NCI-H2029 treated with DMSO at 0.1 percent for 48 hours (cell line): ENCODE data around the gene BBS1.
A peak's percentile ranks its signal among the peaks of the same experiment; 100 is the strongest.

ENCODE experiments used
- DNase-seq: peaks from one replicate; lab custom pipeline; 2025; lab: John Stamatoyannopoulos, UW

Gene BBS1

GRCh38 chr11:66549696-66550095, 39.3 kb downstream of the BBS1 start:
- no peak for DNase-seq

GRCh38 chr11:66550887-66551286, 40.5 kb downstream of the BBS1 start:
- no peak for DNase-seq

GRCh38 chr11:66554602-66555001, 44.2 kb downstream of the BBS1 start:
- DNase-seq, result no peak

- no peak for DNase-seq
Observed at GRCh38 chr11:66555416-66555815, 45.0 kb downstream of the BBS1 start.

- peak; percentile 42 for DNase-seq
Observed at GRCh38 chr11:66556086-66556485, 45.7 kb downstream of the BBS1 start.

- no peak for DNase-seq
Observed at GRCh38 chr11:66557733-66558326, 47.4 kb downstream of the BBS1 start.

GRCh38 chr11:66559142-66559865, 48.9 kb downstream of the BBS1 start:
- DNase-seq, result no peak

GRCh38 chr11:66559866-66560676, 49.6 kb downstream of the BBS1 start:
- DNase-seq, result no peak

GRCh38 chr11:66561178-66561974, 50.9 kb downstream of the BBS1 start:
- no peak for DNase-seq

- no peak for DNase-seq
Observed at GRCh38 chr11:66561975-66562248, 51.5 kb downstream of the BBS1 start.

- no peak for DNase-seq
Observed at GRCh38 chr11:66562275-66562674, 51.8 kb downstream of the BBS1 start.

- DNase-seq, result no peak
Observed at GRCh38 chr11:66562907-66563583, 52.6 kb downstream of the BBS1 start.

- DNase-seq, result no peak
Observed at GRCh38 chr11:66563832-66564231, 53.4 kb downstream of the BBS1 start.

- no peak for DNase-seq
Observed at GRCh38 chr11:66564538-66564937, 54.1 kb downstream of the BBS1 start.

- no peak for DNase-seq
Observed at GRCh38 chr11:66564984-66565383, 54.5 kb downstream of the BBS1 start.

GRCh38 chr11:66566221-66566620, 55.8 kb downstream of the BBS1 start:
- DNase-seq, result no peak

- DNase-seq, result no peak
Observed at GRCh38 chr11:66567787-66568123, 57.3 kb downstream of the BBS1 start.

- DNase-seq, result peak; percentile 57
Observed at GRCh38 chr11:66568124-66568916, 57.9 kb downstream of the BBS1 start, which contains the start of gene CTSF. CTSF (minus strand) TSS chr11:66568606; CDS start chr11:66568486, 120 bp downstream.

- no peak for DNase-seq
Observed at GRCh38 chr11:66569076-66569475, 58.6 kb downstream of the BBS1 start.

GRCh38 chr11:66570079-66570849, 59.8 kb downstream of the BBS1 start:
- no peak for DNase-seq
